Stimulated activated CD8-positive, alpha-beta memory T cell treated with anti-CD3 and anti-CD28 coated beads, Interleukin-12 subunit alpha, Interleukin-12 subunit beta, amount 100 ng/mL, for 24 hours (primary cell): ENCODE data around the gene FIG4.
"Not testable (repeated sequence)": the region's sequence is repeated elsewhere in the genome, so short reads cannot be mapped to it uniquely, and the experiment has no call there.

ENCODE experiments used
- DNase-seq: peaks from one replicate; pipeline ENCODE4 v3.0.0-alpha.2; 2020; ENCODE audit errors: extremely low read depth

FIG4 gene

GRCh38 chr6:109759098-109759955 lies 68.2 kb downstream of the FIG4 start:
- DNase-seq, result no peak

- no peak for DNase-seq
Measured at GRCh38 chr6:109760208-109760607, 69.1 kb downstream of the FIG4 start.

GRCh38 chr6:109762166-109762565 lies 71.1 kb downstream of the FIG4 start:
- DNase-seq, result no peak

- DNase-seq, result no peak
Measured at GRCh38 chr6:109762769-109763441, 71.8 kb downstream of the FIG4 start.

DNA sequence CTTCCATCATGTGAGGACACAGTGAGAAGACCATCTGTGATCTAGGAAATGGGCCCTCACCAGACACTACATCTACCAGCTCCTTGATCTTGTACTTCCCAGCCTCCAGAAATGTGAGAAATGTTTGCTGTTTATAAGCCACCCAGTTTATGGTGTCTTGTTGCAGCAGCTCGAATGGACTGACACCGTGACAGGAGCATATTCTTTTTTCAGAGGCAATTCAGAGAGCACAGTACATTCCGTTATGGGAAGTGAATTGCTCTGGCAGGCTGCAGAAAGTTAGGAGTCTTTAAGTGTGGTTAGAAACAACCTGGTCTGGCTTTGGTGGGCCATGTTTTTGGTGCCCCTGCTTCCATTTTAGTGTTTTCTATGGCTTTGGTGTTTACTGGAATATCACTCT lies 75.1 kb downstream of the FIG4 start:
- DNase-seq, result no peak

- no peak for DNase-seq
Measured at GRCh38 chr6:109767961-109768360, 76.9 kb downstream of the FIG4 start.

DNA sequence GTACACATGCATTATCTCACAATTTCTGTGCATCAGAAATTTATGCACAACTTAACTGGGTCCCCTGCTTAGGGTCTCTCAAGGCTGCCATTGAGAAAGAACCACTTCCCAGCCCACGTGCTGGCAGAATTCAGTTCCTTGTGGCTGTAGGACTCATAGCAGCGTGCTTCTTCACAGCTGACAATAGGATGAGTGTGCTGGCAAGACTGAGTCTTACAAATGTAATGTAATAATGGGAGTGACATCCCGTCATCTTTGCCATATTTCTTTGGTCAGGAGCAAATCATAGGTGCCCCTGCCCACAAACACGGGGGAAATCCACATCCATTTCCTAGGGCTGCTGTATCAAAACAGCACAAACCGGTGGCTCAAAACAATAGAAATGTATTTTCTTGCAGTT lies 77.4 kb downstream of the FIG4 start:
- no peak for DNase-seq

DNA sequence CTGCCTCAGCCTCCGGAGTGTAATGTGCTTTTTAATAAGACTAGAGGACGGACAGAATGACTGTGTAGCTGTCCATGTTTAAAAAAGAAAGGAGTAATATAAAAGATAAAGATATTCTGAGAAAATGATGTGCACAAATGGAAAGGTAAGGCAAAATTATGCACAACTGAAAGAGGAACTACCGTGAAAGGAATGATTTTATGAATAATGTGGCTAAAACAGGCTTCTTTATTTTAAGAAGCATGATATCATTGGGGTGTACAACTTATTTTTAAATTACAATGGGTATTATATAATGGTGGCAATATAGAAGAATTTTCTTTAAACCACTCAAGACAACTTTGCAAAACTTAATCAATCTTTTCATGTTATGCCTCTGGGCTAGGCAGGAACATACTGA lies 78.1 kb downstream of the FIG4 start:
- DNase-seq, result no peak

- no peak for DNase-seq
Measured at GRCh38 chr6:109770047-109770446, 79.0 kb downstream of the FIG4 start.

DNA sequence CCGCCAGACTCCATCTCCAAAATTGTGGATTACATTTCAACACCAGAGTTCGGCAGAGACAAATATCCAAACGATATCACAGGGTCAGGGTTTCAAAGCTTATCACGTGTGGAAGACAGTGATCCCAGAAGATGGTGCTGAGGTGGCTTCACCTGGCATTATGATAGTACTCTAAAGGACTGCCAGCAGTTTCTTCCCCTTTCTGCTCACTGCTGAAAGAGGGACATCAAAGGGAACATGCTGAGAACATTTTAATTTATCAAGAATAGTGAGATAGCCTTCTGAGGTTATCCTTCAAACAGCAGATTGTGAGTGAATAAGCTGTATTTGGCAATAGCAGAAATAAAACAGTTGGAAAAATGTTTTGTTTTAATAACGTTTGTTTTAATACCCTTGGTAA lies 79.7 kb downstream of the FIG4 start:
- DNase-seq, result no peak

GRCh38 chr6:109771939-109772755 lies 81.1 kb downstream of the FIG4 start:
- not testable (repeated sequence) for DNase-seq

GRCh38 chr6:109772883-109773431 lies 81.9 kb downstream of the FIG4 start:
- DNase-seq, result no peak

DNA sequence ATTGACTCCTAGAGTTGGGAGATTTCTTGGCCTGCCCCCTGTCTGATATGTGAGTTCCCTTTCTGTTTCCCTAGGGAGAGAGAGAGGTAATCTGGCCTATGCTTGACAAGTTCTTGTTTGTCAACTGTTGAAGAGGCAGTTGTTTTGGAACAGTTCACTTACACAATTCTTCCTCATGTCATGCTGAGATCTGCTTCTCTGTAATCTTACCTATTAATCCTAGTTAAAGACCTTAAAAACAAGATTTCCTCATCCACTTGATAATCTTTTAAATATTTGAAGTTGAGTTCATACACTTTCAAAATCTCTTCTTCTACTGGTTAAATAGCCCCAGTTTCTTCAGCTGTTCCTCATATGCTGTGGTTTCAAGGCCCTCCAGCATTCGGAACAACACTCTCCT lies 89.9 kb downstream of the FIG4 start:
- no peak for DNase-seq

DNA sequence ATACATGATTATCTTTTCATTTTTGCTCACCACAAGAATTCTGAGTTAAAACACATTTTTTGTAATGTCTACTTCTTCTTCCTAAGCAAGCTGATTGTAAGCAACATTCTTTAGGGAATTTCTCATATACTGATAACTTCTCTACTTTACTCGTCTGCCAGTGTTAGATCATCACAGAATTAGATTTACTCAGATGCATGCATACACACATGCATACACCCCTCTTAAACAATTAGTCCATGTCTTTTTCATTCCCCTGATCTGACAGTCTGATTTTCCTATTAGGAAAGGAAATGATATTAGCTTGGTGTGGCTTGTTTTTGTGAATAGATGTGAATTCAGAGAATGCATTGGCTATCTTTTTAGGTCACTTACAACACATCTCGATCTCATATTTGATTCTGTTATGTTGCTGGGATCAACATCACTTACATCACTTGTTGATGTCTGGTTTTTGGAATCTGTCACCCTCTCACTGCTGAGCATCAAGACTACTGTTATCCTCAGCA lies 91.4 kb downstream of the FIG4 start:
- DNase-seq, result no peak

DNA sequence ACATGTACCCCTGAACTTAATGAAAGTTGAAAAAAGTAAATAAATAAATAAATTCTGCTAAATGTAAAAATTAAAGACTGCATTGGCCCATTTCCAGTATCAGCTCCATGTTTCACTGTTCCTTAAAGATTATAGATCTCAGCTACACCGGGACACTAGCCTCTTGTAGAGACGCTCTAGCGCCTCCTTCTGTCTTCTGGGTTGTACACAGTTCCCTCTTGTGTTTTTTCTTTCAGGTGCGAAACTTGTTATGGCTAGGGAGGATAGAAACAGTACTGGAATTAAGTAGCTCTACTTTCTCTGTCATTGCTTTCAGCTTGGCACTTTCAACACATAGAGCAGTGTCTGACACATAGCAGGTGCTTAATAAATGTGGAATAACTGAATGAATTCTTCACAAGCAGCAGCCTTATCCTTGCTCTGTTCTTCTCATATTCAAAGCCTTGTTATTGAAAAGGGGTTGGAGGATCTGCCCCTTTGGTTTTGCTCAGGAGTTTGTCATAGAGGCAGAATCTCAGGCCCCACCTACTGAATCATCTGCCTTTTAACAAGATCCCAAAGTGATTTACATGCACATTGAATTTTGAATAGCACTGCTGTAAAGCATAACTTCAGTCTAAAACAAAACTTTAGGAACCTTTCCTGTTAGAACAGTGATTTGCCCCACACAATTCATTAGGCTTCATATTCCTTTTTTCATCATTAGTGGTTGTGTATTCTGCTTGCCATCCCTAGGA lies 92.3 kb downstream of the FIG4 start:
- DNase-seq, result no peak

- DNase-seq, result no peak
Measured at GRCh38 chr6:109787312-109787711, 96.2 kb downstream of the FIG4 start.

GRCh38 chr6:109788687-109789086 lies 97.6 kb downstream of the FIG4 start:
- no peak for DNase-seq

- DNase-seq, result no peak
Measured at GRCh38 chr6:109790131-109790530, 99.0 kb downstream of the FIG4 start.

DNA sequence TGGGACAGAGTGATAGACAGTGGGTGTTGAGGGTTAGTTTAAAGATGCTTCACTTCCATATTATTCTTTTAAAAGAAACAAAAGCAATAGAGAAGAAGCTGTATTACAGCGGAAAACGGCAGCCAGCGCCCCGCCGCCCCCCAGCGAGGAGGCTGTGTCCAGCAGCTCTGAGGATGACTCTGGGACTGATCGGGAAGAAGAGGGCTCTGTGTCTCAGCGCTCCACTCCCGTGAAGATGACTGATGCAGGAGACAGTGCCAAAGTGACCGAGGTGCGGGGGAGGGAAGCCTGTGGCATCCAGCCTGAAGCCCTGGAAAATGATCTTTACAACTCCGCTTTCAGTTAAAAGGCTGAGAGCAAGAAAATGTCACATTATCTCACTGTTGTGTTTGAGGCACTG lies 100.2 kb downstream of the FIG4 start:
- no peak for DNase-seq

DNA sequence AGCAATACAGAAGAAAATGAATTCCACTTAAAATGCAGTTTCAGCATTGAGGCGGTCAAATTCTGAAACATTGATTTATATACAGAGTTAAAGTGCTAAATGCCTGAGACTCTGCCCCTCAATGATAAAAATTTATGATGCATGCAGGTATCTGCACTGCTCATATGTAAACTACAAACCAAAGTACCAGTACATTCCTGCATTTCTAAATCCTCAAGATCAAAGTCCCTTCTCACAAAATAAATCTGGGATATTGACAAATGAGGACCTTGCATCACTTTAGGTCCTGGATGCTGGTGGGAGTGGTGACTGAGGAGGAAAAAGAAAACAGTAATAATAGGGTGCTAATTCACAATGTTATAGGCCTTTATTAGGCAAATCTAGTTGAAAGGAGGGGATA lies 101.9 kb downstream of the FIG4 start:
- DNase-seq, result no peak

GRCh38 chr6:109793792-109794191 lies 102.7 kb downstream of the FIG4 start:
- DNase-seq, result no peak
